Ascending aorta (tissue), 2 donors: ENCODE data around the gene ESR2. TPM values are rescaled to one million over a fixed set of nuclear protein-coding genes. Genes with fewer than 3 reads are reported as not detected.

ENCODE experiments used
- DNase-seq, 2 donors: peaks; one replicate each; pipeline ENCODE4 v3.0.0-alpha.2; 2019; ENCODE audit warnings: low spot score in 2 of 2
- H3K27ac ChIP-seq, 2 donors: fragments of 200-600 bp; sonication (generic); one replicate each; pipeline ENCODE4 v1.5.1; 2016 to 2017; ENCODE audit warnings: mild to moderate bottlenecking in 1 of 2
- H3K27me3 ChIP-seq: fragments of 200-600 bp; sonication (generic); one replicate; pipeline ENCODE4 v1.5.1; 2017
- H3K36me3 ChIP-seq, 2 donors: fragments of 200-600 bp; sonication (generic); one replicate each; pipeline ENCODE4 v1.5.1; 2016
- H3K4me1 ChIP-seq, 2 donors: fragments of 200-600 bp; sonication (generic); one replicate each; pipeline ENCODE4 v1.5.1; 2016 to 2017; ENCODE audit warnings: mild to moderate bottlenecking in 1 of 2
- H3K4me3 ChIP-seq, 2 donors: fragments of 200-600 bp; sonication (generic); one replicate each; pipeline ENCODE4 v1.5.1; 2016 to 2017; ENCODE audit warnings: mild to moderate bottlenecking in 1 of 2
- H3K9me3 ChIP-seq, 2 donors: fragments of 200-600 bp; sonication (generic); one replicate each; pipeline ENCODE4 v1.5.1; 2016
- CTCF ChIP-seq, 3 experiments: fragments of 200-600 bp in 2 of 3; fragments of 450-650 bp in 1 of 3; sonication (generic) in 2 of 3; IDR thresholded peaks; one replicate each; pipeline ENCODE4 v1.5.1; 2016 to 2019; ENCODE audit warnings: antibody characterized with exemption in 3 of 3, mild to moderate bottlenecking in 1 of 3, moderate library complexity in 1 of 3
- intact Hi-C: fragments of 100-400 bp; cut with DNase I; formaldehyde crosslinking; loops from one replicate; pipeline ENCODE4 v1.15.1; 2023
- total RNA-seq: library from RNA; depleted of rRNA; stranded (reverse); fragments of >200 nt; gene quantifications from one replicate; pipeline ENCODE4 v1.1.0, GENCODE V29; 2016

Gene ESR2
- total RNA-seq, 1 donor from 2014 or later, result not detected

- Histone ChIP-seq H3K4me1 (peaks cover 0 to 33% of the 10 kb centered on the region in 2 donors), H3K27me3 (no peaks in the 10 kb centered on the region), H3K4me3 (no peak overlapping the region), H3K27ac (peak overlapping the region in 1 of 2 donors; percentile 55), H3K9me3 (no peaks in the 10 kb centered on the region), H3K36me3 (peaks cover 9 to 21% of the 10 kb centered on the region in 2 donors)
- no peak for DNase-seq
- intact Hi-C loops, result loop anchor here (10.0 kb wide), 1 partner anchor 216 kb away; no protein-coding TSS in a partner anchor
- TF ChIP-seq CTCF (IDR thresholded peaks at IDR 0.05), result no peak
These were observed 183.4 kb downstream of the ESR2 start for GRCh38 chr14:64110802-64111201.

GRCh38 chr14:64109819-64110554 lies 184.2 kb downstream of the ESR2 start:
- TF ChIP-seq CTCF (IDR thresholded peaks at IDR 0.05), result no peak
- H3K27ac ChIP-seq, result peak overlapping the region; percentile 2 to 55
- intact Hi-C loops, result loop anchor here (10.0 kb wide), 1 partner anchor 215 kb away; no protein-coding TSS in a partner anchor
- no peaks in the 10 kb centered on the region for H3K9me3 ChIP-seq
- H3K4me3 ChIP-seq, result no peak overlapping the region
- no peaks in the 10 kb centered on the region for H3K27me3 ChIP-seq
- H3K36me3 ChIP-seq, result peaks cover 11 to 29% of the 10 kb centered on the region in 2 donors
- DNase-seq, result no peak
- H3K4me1 ChIP-seq, result peaks cover 0 to 30% of the 10 kb centered on the region in 2 donors

- no peak for TF ChIP-seq CTCF (IDR thresholded peaks at IDR 0.05)
- intact Hi-C loops, result no loop called here
- no peak for DNase-seq
These were observed 186.7 kb downstream of the ESR2 start for GRCh38 chr14:64107438-64107837.

GRCh38 chr14:64098120-64098519 lies 196.1 kb downstream of the ESR2 start:
- Histone ChIP-seq H3K4me1 (no peaks in the 10 kb centered on the region), H3K27me3 (no peaks in the 10 kb centered on the region), H3K36me3 (peaks cover 25 to 40% of the 10 kb centered on the region in 2 donors), H3K9me3 (no peaks in the 10 kb centered on the region), H3K27ac (no peak overlapping the region), H3K4me3 (no peak overlapping the region)
- intact Hi-C loops, result no loop called here
- TF ChIP-seq CTCF (IDR thresholded peaks at IDR 0.05), result no peak
- no peak for DNase-seq

More at GRCh38 chr14:64107438-64107837, 186.7 kb downstream of the ESR2 start:
- Histone ChIP-seq H3K4me3 (no peak overlapping the region), H3K9me3 (no peaks in the 10 kb centered on the region), H3K27ac (no peak overlapping the region), H3K36me3 (peaks cover 21 to 40% of the 10 kb centered on the region in 2 donors), H3K4me1 (peaks cover 0 to 15% of the 10 kb centered on the region in 2 donors), H3K27me3 (no peaks in the 10 kb centered on the region)

- H3K36me3 ChIP-seq, result peaks cover 10 to 39% of the 10 kb centered on the region in 2 donors
- intact Hi-C loops, result no loop called here
- no peak for TF ChIP-seq CTCF (IDR thresholded peaks at IDR 0.05)
- H3K4me1 ChIP-seq, result no peaks in the 10 kb centered on the region
- no peak overlapping the region for H3K27ac ChIP-seq
- DNase-seq, result no peak
- H3K27me3 ChIP-seq, result no peaks in the 10 kb centered on the region
- no peak overlapping the region for H3K4me3 ChIP-seq
- H3K9me3 ChIP-seq, result no peaks in the 10 kb centered on the region
These were observed 198.6 kb downstream of the ESR2 start for GRCh38 chr14:64095620-64096019.
